ENCODE data around the gene RFPL2.
A peak's percentile ranks its signal among the peaks of the same experiment; 100 is the strongest.

Gene RFPL2

GRCh38 chr22:32204856-32205722, at the start of gene RFPL2:
RFPL2 (minus strand) TSS chr22:32205073; CDS start chr22:32202451, 2,622 bp downstream.
- DNase-seq (ENCODE audit: insufficient read length, low spot score), result no peak
- no peak for FAIRE-seq

- FAIRE-seq, result no peak
- no peak for DNase-seq (ENCODE audit: insufficient read length, low spot score)
These were observed 44.4 kb upstream of the RFPL2 start for GRCh38 chr22:32249231-32249630.

GRCh38 chr22:32248276-32248675, 43.4 kb upstream of the RFPL2 start:
- FAIRE-seq (no peak), DNase-seq (ENCODE audit: insufficient read length, low spot score) (no peak)

- no peak for FAIRE-seq
- DNase-seq (ENCODE audit: insufficient read length, low spot score), result no peak
These were observed 41.3 kb upstream of the RFPL2 start for GRCh38 chr22:32246166-32246565.

GRCh38 chr22:32245042-32245441, 40.2 kb upstream of the RFPL2 start:
- FAIRE-seq, result no peak
- peak; percentile 14 for DNase-seq (ENCODE audit: insufficient read length, low spot score)

- no peak for FAIRE-seq
- DNase-seq (ENCODE audit: insufficient read length, low spot score), result no peak
These were observed 39.7 kb upstream of the RFPL2 start for GRCh38 chr22:32244547-32244946.

- no peak for DNase-seq (ENCODE audit: insufficient read length, low spot score)
- FAIRE-seq, result no peak
These were observed 35.6 kb upstream of the RFPL2 start for GRCh38 chr22:32240461-32240860.

GRCh38 chr22:32237906-32238305, 33.0 kb upstream of the RFPL2 start:
- FAIRE-seq (no peak), DNase-seq (ENCODE audit: insufficient read length, low spot score) (no peak)

GRCh38 chr22:32236970-32237369, 32.1 kb upstream of the RFPL2 start:
- FAIRE-seq, result no peak
- no peak for DNase-seq (ENCODE audit: insufficient read length, low spot score)

- FAIRE-seq (no peak), DNase-seq (ENCODE audit: insufficient read length, low spot score) (no peak)
These were observed 28.2 kb upstream of the RFPL2 start for GRCh38 chr22:32233091-32233490.

GRCh38 chr22:32232191-32232830, 27.4 kb upstream of the RFPL2 start:
- DNase-seq (ENCODE audit: insufficient read length, low spot score), result no peak
- no peak for FAIRE-seq

- DNase-seq (ENCODE audit: insufficient read length, low spot score) (no peak), FAIRE-seq (no peak)
These were observed 21.6 kb upstream of the RFPL2 start for GRCh38 chr22:32226326-32227104.

- DNase-seq (ENCODE audit: insufficient read length, low spot score), result no peak
- no peak for FAIRE-seq
These were observed 18.1 kb upstream of the RFPL2 start for GRCh38 chr22:32222991-32223390.

- no peak for DNase-seq (ENCODE audit: insufficient read length, low spot score)
- FAIRE-seq, result no peak
These were observed 14.2 kb upstream of the RFPL2 start for GRCh38 chr22:32219026-32219425.

- FAIRE-seq, result no peak
These were observed 13.6 kb upstream of the RFPL2 start for GRCh38 chr22:32218470-32218869.

GRCh38 chr22:32217465-32217864, 12.6 kb upstream of the RFPL2 start:
- DNase-seq (ENCODE audit: insufficient read length, low spot score) (no peak), FAIRE-seq (no peak)

More at GRCh38 chr22:32218470-32218869, 13.6 kb upstream of the RFPL2 start:
- no peak for DNase-seq (ENCODE audit: insufficient read length, low spot score)

- DNase-seq (ENCODE audit: insufficient read length, low spot score), result no peak
- FAIRE-seq, result no peak
These were observed 12.0 kb upstream of the RFPL2 start for GRCh38 chr22:32216911-32217310.

GRCh38 chr22:32211011-32211410, 6.1 kb upstream of the RFPL2 start:
- FAIRE-seq (no peak), DNase-seq (ENCODE audit: insufficient read length, low spot score) (no peak)

- no peak for DNase-seq (ENCODE audit: insufficient read length, low spot score)
- no peak for FAIRE-seq
These were observed 3.8 kb upstream of the RFPL2 start for GRCh38 chr22:32208681-32209080.

GRCh38 chr22:32207971-32208480, 3.2 kb upstream of the RFPL2 start:
- no peak for FAIRE-seq
- DNase-seq (ENCODE audit: insufficient read length, low spot score), result no peak

All from GM19239 (cell line).